OCI-LY7 (cell line): ENCODE data around the gene TMEM135.

Experiments
- EZH2phosphoT487 ChIP-seq: fragments of 200-600 bp; sonication (generic); IDR thresholded peaks from 2 replicates; pipeline ENCODE4 v1.6.1; 2018; ENCODE audit warnings: low read depth, borderline replicate concordance, mild to moderate bottlenecking, mixed run types, antibody characterized with exemption, low read length, moderate library complexity, mixed read lengths
- TF ChIP-seq, protein P1 (sequence below): fragments of 200-600 bp; sonication (generic); conservative IDR thresholded peaks from 2 replicates; pipeline ENCODE4 v1.5.1; 2014; ENCODE audit warnings: mild to moderate bottlenecking, antibody characterized with exemption, low read length, moderate library complexity, mixed read lengths

DNA sequence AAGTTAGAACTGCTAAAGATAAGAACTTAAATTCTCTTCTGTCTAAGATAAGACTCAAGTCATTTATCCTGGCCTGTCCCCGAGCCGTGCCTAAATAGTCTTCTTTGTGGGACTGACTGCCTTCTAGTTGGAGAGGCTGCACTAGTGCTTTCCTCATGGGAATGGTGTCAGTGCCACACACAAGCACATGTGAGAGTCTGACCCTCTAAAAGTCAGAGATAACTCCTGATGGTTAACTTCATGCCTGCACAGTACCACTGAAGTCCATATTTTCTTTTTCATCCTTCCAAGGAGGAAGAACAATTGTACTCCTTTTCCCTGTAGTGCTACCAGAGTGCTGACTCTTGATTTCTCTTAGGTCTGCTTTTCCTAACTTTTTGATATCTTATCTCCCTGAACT lies 309.7 kb downstream of the TMEM135 start:
- TF ChIP-seq, protein P1, sequence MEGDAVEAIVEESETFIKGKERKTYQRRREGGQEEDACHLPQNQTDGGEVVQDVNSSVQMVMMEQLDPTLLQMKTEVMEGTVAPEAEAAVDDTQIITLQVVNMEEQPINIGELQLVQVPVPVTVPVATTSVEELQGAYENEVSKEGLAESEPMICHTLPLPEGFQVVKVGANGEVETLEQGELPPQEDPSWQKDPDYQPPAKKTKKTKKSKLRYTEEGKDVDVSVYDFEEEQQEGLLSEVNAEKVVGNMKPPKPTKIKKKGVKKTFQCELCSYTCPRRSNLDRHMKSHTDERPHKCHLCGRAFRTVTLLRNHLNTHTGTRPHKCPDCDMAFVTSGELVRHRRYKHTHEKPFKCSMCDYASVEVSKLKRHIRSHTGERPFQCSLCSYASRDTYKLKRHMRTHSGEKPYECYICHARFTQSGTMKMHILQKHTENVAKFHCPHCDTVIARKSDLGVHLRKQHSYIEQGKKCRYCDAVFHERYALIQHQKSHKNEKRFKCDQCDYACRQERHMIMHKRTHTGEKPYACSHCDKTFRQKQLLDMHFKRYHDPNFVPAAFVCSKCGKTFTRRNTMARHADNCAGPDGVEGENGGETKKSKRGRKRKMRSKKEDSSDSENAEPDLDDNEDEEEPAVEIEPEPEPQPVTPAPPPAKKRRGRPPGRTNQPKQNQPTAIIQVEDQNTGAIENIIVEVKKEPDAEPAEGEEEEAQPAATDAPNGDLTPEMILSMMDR: no peak
- TF ChIP-seq EZH2phosphoT487: no peak
